Brain pericyte (primary cell): ENCODE measurements around the gene TSKU.

Source experiments
- DNase-seq: peaks from one replicate; pipeline ENCODE4 v3.0.0-alpha.2; 2012; ENCODE audit warnings: low read depth, low spot score

Gene TSKU

DNA sequence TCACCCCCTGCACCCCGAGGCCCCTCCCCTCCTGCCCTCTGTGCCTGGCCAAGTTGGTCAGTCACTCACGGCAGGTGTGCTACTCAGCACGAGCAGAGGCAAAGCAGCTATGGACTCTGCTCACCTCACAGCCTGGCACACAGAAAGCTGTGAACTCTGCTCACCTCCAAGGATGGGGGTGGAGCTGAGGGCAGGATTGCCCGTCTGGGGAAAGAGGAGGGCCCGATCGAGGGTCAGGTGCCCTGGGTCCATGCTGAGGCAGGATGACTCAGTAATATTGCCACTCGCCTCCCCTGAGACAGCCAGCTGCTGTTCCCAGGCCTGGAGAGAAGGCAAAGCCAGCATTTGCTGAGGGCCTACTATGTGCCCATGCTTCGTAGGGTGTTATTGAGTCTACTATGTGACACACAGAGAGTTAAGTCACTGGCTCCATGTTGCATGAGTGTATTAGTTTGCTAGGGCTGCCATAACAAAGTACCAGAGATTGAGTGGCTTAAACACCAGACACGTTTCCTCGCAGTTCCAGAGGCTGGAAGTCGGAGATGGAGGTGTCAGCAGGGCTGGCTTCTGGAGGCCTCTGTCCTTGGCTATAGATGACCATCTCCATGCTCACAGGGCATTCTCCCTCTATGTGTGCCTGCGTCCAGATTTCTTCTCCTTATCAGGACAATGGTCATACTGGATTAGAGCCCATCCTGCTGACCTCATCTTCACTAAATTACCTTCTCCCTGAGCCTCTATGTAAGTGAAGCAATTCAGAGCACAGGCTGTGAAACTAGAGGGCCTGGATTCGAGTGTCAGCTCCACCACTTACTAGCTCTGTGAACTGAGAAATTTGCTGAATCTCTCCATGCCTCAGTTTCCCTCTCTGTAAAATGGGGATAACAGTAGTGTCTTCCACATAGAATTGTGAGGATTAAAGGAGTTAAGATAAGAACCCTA, 13.2 kb upstream of the TSKU start:
- no peak for DNase-seq

DNA sequence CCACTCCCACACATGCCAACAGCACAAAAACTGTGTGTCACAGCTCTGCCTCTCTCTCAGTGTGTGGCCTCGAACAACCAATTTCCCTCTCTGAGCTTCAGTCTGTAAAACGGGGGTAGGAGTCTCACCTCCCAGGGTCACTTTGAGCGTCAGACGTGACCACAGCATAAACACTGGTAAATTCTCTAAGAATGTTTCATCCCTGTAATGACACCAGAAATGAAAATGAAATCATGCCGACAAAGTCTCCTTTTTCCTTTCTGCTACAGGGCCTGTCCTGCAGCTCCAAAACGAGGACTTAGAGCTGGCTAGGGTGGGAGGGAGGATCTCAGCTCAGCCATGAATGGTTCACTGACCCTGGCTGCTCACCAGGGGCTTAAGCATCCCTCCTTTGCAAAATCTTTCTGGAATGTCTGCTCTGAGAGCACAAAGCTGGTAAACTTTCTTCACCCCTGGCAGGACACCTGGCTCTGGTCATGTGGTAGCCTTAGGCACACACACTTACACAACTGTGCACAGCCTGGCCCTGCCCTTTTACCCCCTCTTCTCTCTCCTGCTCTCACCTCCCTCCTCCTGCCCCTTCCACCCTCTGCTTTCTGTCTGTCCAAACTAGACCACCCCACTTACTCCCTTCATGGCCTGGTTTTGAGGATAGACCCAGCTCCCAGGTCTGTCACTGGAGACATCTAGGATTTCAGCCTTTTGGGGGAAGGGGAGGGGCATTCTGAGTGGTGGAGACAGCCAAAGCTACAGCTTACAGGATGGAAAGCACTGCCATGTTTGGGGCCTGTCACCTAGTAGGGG, 12.3 kb upstream of the TSKU start:
- DNase-seq, result peak; percentile 72

DNA sequence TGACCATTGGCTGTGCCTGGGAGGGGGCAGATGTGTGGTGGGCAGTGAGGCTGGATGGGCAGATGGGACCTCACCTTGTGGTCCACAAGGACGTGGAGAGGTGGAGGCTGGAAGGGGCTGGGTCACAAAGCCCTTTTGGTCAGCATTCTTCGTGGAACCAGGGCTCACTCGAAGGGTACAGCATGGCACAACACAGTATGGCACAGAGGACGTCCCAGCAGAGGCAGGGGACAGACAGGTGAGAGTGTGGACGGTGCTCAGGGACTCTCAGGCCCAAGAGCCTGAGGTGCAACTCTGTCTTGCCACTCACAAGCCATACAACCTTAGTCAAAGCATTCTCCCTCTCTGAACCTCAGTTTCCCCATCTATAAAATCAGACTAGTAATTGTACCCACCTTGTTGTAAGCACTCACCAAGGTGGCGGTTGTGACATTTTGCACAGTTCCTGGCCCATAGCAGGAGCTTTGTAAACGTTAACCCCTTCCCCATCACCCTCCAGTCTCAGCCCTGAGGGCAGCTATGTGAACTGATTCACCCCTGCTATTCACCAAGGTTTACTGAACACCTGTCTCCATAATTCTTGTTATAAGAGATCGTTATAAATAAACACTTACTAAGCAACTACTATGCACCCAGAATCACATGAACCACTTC, 11.6 kb upstream of the TSKU start:
- no peak for DNase-seq

DNA sequence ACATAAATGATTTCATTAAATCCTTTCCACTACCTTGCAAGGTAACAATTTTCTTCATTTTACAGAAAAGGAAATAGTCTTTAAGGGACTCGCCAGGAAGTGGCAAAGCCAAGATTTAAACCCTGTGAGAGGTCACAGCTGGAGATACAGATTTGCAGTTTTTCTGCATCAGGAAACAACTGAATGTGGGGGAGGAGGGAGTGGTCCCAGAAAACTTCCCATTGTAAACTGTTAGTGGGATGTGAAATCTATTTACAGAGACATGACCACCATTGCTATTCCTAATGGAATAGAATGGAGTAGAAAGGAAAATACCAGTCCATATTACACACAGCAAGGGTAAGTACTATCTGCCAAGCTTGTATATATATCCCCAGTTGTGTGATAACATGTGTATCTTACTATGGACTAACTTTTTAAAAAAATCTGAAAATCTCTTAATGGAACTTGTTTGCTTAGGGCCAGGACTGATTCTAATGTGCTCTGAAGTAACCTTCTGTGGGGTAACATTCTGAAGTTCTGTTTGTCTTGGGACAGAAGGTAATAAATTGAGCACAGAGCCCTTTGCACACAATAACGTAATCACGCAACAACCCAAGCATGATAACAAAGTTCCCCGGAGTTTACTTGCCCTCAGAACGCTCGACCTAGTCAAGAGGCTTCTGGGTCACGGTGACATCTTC, 10.9 kb upstream of the TSKU start:
- no peak for DNase-seq

DNA sequence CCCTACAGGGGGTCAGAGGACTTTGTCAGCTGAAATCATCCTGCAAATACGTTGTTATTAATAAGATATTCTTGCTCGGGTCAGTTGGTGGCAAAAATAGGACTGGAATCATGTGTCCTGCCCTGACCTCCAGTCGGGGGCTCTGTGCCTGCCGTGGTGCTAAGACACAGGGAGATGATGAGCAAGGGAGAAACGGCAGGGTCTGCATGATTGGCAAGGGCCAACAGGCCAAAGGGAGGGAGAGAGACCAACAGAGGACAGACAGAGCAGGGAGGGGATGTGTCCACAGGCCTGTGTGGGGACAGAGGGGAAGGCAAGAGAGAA, 10.4 kb upstream of the TSKU start:
- DNase-seq, result no peak

DNA sequence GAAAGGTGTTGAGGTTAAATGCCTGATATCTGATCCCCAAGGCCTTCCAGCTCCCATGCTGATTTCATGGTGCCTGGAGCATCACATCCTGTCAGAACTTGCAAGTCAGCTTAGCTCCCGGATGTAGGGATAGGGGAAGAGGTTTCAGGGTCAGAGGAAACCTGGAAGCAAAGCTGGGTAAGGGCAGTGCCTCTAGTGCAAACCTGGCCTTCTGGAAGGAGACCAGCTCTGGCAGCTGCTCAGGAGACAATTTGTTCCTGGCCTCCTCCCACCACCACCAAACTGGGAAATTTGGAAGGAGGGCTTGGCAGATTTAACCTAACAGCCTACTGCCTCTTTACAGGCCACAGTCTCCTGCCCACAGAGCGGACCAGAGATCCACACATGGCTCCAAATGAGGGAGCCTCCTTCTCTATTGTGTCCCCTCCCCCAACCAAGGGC, 9.2 kb upstream of the TSKU start:
- DNase-seq, result no peak

DNA sequence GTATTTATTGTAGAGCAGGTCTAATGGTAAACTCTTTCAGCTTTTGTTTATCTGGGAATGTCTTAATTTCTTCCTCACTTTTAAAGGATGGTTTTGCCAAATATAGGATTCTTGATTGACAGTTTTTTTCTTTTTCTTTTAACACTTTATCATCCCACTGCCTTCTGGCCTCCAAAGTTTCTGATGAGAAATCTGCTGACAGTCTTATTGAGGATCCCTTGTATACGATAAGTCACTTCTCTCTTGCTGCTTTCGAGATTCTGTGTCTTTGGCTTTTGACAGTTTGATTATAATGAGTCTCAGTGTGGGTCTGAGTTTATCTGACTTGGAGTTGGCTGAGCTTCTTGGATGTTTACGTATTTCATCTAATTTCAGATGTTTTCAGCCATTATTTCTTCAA, 6.7 kb upstream of the TSKU start:
- no peak for DNase-seq

DNA sequence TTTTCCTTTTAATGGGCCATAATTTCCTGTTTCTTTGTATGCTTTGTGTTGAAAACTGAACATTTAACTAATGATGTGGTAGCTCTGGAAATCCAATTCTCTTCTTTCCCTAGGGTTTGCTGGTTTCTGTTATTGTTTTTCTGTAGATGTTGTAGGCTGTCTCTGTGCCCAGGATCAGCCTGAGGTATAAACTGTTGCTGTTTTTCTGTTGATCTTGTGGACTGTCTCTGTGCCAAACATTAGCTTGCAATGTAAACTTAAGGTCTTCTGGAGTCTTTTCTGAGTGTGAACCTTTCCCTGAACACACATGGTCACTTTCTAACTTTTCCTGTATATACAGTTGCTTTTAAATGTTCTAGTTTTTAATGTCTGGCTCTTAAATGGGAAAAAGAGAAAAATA, 5.9 kb upstream of the TSKU start:
- no peak for DNase-seq

DNA sequence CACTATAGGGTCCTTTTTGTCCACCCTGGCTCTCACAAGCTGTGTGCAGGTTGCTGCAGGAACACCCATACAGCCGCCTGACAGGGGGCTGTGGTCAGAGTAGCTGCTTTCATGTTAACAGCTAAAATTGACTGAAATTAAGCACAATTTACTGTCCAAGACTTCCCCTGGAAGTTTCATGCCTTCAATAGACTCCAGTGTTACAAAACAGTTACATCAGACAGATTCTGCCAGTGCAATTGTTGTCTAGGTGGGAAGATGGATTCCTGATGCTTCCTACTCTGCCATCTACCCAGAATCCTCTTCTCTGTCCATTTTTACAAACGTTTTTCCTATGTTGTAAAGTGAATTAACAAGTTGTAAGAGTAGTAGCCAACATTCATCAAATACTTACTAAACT, 5.3 kb upstream of the TSKU start:
- DNase-seq, result no peak

DNA sequence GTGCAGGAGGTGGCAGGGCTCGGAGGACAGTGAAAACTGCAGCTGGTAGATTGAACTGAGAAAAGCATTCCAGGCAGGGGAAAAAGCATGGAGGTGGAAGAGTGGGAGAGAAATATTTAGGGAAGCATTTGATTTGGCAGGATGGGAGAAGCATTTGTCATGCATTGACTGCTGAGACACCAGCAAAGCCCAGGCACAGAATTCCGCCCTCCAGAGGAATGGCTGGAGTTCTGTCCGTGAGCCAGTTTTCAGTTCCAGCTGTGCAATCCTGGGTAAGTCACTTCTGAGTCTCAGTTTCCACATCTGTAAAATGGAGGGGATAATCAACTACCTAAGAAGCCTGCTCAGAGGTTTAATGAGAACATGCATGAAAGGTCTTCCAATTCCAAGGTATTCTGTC, 4.3 kb upstream of the TSKU start:
- DNase-seq, result no peak

DNA sequence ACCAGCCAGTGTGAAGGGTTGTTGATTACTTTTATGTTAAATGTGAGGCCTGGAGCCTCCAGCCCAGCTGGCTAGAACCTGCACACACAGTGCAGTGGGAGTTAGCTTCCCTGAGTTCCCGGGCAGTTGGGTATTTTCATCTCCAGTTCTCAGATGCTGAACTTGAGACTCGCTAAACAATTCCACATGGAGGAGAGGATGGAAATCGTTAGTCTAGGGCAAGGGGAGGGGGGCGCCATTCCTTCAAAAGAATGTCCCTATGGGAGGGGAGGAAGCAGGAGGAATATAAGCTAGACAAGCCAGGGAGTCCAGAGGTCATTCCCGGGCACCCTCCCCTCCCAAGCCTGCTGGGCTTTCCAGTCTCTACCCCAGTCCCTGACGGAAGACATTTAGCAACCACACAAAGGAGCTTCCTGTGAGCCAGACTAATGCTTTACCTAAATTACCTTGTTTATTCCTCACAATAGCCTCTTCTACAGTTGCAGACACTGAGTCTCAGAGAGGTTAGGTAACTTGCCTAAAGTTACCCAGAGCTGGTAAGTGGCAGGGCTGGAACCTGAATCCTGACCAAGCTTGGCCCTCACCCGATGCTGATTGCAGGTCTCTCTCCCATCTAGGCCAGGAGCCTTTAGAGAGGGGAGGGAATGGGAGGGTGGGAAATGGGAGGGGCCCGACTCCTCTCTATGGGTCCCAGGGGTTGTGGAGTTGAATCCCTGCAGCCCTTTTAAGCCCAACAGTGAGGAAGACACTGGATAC, 1.9 kb upstream of the TSKU start:
- DNase-seq, result no peak

DNA sequence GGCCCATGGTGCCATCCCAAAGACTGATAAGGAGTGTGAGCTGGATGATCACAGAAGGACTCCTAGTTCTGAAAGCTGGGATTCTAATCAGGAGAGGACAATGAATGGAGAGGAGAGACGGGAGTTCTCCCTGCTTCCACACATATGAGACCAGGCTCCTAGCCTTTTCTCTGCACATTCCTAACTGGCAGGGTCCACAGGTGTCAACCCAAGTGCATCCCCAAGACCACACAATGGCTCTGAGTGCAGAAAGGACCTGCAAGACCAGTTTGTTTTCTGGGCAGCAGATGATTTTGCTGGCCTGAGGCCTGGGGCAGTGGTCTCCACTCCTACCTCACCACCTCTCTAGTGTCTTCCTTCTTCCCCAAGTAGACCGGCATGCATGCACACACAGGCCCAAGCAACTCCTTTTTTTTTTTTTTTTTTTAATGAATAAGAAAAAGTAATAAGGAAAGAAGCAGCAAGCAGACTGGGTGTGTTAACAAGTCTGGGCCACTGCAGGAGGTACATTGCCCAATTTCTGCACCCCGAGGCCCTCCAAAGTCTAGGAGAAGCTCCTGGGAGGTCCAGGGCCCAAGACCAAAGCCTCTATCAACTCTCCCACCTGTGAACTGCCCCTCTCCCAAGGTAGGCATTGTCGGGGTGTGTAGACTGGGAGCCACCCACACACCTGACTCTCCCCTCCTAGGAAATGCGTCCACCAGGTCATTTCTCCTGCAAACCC, 1.2 kb upstream of the TSKU start:
- DNase-seq, result no peak

DNA sequence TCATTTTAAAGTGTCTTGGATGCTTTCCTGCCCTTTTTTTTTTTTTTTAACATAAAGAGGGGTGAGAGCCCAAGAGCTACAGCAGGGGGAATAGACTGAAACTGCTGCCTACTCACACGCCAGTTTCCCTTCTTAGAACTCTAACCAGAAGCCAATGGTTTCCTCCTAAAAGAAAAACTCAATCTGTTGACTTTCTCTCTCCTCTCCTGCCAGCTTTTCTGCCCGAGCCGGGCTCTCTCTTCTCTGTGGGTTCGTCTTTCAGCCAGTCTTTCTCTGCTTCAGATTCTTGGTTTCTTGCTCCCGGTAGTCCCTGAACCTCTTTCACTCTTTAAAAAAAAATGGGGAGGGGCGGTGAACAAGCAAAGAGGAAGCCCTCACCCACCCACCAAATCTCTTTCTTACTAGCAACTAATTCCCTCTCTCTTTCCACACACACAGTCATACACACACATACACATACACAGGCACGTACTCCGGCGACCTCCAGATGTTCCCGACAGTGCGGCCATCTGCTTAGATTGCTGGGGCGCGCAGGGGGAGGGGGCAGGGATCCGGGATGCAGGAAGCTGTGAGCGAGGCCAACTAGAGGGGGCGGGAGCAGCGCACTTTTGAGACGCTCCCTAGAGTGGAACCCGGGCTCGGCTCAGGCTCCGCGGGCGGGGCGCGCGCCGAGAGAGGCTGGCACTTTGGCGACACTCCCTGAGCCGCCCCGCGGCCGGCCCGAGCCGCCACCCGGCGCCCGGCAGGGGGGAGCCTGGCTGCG, 444 bp upstream of the TSKU start:
- peak; percentile 95 for DNase-seq

DNA sequence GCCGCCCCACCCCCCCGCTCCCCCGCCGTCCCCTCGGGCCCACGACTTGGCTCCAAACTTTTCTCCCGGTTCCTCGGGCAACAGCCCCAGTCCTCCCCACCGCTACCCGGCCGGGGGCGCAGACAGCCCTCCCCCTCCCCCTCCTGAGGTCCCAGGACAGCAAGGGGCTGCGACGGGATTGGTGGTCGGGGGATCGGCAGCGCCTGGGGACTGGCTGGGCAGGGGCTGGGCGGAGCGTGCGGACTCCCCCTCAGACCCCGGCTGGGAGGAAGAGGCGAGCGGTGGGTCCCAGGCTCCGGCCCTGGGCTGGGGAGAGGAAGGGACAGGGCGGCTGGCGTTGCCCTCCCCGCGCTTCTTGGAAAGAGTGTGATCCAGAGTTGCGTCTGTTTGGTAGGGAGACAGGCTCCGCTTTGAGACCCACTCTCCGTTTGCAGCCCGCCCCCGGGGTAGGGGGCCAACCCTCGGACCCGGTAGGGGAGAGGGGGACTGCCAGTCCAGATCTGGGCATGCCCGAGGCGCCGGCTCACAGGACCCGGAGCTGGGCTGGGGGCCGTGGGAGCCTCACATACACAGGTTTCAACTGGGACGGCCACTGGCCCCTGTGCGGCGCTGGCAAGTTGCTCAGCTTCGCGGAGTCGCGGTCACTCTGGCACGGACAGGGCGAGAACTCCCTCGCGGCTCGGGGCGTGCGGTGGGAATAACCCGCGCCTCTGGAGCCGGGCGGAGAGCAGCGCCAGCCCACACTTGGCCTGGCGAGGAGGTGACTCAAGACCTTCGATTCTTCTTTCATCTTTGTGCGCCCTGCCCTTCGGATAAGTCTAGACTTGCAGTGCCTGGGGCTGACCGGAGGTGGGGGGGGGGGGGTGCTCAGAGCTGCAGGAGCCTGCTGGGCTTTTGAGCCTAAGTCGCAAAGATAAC, 999 bp downstream of the TSKU start:
- no peak for DNase-seq

DNA sequence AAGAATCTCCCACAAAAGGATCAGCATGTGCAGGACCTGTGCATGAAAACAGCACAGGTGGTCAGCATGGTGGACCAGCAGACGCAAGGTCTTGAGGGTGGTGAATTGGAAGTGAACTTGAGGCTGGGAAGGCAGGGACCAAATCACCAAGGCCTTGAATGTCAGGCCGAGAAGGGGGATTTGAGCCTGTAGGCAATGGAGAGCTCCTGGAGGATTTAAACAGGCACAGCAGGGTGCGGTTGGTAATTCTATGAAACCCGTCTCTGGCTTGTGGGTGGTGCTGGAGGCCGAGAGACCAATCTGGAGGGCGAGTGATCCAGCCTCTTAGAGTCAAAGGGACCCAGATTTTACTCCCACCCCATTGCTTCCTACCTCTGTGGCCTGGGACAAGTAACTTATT, 2.4 kb downstream of the TSKU start:
- DNase-seq, result no peak

DNA sequence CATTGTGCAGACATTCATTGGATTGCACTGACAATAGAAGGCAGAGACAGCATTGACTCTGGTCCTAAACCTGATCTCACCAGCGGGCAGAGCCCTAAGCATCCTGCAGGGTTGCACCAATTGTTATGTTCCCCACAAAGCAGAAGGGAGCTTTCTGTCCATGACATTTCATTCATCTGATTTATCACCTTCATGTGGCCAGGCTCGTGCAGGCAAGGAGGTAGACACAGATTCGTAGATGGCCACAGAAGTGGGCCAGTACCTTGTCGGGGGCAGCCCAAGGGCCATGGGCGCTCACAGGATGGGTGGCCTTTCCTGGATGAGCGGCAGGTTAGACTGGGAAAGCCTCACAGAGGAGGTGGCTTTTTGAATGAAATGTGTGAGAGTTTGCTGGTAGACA, 2.9 kb downstream of the TSKU start:
- DNase-seq, result no peak

DNA sequence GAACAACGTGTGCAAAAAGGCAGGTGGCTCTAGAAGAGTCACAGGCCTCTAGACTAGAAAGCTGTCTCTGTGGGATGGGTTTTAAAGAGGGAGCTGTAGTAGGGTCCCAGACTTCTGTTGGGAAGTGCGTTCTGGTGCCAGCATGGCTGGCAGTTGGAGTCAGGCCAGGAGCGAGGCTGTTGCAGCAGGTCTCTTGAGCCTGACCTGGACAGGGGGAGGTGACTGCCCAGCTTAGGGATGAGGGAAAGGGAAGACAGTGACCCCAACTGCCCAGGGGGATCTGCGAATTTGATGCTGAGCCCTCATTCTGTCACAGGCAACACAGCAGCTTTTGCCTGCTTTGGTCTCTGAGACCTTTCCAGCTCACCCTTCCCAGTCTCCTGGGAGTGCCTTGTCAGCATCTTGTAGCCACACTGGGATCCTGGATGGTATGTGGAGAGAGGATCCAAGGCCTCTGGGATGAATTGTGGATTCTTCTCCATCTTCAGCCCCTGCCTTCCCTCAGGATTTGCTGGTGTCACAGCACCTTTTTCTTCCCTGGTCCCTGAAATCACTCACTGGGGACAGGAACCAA, 3.4 kb downstream of the TSKU start:
- DNase-seq, result no peak

DNA sequence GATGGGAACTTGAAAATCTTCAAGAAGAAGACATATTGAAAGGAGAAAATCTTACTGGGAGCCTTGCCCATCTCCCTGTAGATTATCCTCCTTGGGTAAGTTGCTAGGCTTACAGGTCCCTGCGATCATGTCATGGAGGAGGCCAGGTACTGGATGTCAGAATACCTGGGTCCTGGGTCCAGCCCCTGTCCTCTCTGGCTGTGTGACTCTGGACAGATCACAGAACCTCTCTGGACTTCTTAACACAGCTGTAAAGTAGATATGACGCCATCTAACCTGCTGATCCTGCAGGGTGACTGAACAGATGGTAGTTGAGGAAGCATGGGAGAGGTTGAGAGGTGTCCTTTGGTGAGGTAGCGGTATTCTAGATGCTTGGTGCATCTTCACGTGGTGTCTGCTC, 4.1 kb downstream of the TSKU start:
- DNase-seq, result no peak
